ENCODE measurements around the gene NAB2.
"Not testable (repeated sequence)": the region's sequence is repeated elsewhere in the genome, so short reads cannot be mapped to it uniquely, and the experiment has no call there.

NAB2 gene

DNA sequence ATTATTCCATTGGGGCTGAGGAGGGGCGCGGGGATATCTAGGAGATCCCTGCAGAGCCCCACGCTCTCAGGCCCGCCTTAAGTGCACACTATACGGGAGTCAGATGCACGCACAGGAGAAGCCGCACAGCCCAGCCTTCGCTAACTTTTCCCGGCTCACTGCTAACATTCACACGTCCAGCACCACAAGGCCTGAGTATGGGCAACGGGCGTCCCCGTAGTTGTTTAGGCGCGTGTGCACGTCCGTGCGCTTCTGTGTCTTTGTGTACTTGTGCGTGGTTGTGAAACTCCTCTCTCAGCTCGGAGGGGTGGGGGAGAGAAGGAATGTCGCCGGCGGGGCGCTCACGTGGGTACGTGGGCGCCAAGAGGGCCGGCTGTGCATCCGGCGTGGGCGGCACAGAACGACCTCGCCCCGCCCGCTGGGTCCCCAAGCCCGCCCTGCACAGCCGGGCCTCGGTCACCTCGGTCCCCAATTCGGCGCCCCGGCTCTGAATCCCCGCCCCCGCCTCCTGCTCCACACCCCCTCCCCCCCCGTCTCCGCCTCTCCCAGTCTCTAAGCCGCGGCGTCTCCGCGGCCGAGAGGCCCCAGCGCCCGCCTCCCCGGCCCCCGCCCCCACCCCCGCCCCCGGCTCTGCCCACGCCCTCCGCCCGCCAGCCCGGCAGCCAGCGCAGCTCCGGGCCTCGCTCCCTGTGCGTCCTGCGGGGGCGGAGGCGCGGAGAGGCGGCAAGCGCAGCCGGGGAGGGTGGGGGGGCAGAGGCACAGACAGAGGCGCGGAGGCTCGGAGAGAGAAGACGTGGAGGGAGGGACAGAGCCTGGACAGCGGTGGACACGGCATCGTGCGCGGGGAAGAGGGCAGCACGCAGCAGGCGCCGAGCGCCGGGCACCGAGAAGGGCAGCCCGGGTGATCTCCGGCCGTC, at the start of gene NAB2:
NAB2 (plus strand) TSS at position 761 of the 917 bp plus-strand sequence. CDS start 158 bp downstream, outside the sequence.
- DNase-seq (ENCODE audit: low read depth in 2 of 2): peak; percentile 87 to 95

DNA sequence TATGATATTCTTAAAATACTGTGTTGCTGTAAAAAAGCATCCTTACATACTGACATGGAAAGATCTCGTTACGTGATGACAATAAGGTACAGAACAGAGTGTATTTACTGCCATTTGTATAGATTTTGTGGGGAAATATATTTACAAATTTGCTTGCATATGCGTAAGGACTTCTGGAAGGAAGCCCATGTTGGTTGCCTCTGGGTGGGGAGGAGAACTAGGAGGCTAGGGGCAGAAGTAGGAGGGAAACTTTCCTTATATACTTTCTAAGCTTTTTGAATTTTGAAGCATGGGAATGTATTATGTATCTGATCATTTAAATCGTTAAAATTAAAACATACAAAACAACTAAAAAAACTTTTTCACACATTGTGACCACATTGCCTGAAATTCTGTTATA, 48.7 kb upstream of the NAB2 start:
- no peak for DNase-seq (ENCODE audit: low read depth in 2 of 2)

DNA sequence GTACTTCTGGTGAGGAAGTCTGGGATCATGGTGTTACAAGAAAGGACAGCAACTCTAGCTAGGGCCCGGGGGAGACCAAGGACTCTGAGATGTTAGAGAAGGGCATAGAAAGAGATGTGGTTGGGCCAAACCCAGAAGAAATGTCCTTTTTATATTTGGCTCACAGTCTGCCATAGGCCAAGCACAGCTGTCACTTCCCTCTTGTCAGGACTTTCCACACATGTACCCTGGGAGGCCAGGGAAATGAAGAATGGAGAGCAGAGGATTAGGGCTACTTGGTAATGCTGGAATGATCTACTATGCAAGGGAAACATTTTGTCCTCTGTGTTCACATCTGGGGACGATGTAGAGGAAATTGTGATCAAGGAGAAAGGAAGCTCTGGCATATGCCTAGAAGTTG, 48.2 kb upstream of the NAB2 start:
- no peak for DNase-seq (ENCODE audit: low read depth in 2 of 2)

GRCh38 chr12:57042695-57043094, 46.2 kb upstream of the NAB2 start:
- DNase-seq (ENCODE audit: low read depth in 2 of 2): no peak

- no peak for DNase-seq (ENCODE audit: low read depth in 2 of 2)
These were observed 44.4 kb upstream of the NAB2 start for GRCh38 chr12:57044468-57044867.

DNA sequence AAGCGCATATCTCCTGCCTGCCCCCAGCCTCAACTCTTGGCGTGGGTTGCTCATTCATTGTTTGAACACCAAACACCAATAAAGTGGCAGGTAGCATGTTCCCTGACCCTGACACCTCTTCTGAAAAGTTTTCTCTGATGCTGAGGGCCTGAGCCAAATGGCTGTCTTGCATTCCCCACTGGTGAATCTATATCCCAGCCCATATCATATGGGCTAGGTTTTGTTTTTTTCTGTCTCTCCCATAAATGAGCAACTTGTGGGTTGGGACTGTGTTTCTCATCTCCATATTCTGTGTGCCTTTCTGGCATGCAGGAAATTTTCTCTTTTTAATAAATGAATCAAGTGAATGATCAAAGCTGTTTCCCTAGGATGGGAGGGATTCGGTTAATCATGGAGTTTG, 44.0 kb upstream of the NAB2 start:
- no peak for DNase-seq (ENCODE audit: low read depth in 2 of 2)

DNA sequence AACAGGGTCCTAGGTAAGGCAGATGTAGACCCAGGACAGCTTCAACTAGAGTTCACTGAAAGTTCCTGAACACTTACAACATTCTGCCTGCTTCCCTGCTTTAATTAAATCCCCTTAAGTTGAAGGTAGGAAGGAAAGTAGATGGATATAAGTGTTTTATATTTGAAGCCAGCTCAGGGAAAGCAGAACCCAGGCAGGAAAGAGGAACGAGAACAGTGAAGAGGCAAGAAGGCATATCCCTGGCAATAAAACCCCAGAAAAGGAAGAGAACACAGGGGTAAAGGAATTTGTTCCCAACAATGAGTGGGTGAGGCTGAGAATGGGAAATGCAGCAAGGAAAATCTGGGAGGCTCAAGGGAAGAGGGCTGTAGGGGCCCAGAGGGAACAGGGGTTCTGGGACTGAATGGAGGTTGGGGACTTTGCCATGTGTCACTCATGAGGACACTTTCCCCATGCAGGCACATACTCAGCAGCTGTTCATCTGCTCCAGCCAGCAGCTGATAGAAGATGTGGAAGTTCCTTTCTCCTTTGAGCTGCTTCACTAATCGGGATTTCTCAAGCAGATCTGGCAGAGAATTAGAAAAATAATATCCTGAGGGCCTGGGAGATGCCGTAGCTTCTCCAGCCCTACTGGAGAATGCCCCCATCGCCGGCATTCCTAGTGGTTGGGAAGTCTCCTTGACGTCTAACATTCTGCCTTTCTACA, 42.7 kb upstream of the NAB2 start:
- no peak for DNase-seq (ENCODE audit: low read depth in 2 of 2)

DNA sequence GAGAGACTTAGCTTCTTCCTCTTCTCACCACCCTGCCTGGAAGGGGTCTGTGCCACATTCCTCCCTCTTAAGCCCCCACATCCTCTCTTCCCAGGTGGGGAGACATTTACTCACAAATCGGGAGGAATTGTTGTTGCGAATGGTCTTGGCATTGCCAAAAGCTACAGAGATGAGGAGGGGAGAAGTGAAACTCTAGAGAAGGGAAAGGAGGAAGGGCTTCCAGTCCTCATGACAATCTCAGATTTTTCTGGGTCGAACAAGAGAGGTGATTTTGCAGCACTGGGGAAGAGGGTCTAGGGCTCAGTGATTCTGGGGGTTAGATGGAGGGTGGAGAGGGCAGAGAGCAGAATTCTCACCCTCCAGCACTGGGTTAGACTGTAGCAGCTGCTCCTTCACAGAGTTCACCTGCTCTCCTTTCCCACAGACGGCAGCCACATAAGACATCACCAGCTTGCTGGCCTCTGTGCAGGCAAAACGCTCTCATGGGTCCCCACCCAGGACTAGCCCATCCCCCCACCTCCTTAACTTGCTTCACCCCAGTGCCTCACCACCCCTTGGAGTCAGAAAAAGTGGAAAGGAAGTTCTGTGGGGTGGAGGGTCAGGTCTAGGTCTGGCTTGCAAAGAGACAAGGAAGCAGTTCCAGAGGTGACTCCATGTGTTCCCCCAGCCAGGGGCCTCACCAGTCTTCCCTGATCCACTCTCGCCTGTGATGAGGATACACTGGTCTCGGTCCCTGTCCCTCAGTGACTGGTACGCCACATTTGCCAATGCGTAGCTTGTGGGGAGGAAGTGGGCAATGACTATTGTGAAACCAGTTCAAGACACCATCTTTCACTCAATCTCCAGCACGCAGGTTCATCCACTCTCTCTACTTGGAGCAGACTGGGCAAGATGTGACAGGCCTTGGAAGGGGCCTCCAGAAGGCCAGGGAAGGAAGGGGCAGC, 41.7 kb upstream of the NAB2 start:
- DNase-seq (ENCODE audit: low read depth in 2 of 2): no peak

- no peak for DNase-seq (ENCODE audit: low read depth in 2 of 2)
These were observed 40.9 kb upstream of the NAB2 start for GRCh38 chr12:57047981-57048380.

DNA sequence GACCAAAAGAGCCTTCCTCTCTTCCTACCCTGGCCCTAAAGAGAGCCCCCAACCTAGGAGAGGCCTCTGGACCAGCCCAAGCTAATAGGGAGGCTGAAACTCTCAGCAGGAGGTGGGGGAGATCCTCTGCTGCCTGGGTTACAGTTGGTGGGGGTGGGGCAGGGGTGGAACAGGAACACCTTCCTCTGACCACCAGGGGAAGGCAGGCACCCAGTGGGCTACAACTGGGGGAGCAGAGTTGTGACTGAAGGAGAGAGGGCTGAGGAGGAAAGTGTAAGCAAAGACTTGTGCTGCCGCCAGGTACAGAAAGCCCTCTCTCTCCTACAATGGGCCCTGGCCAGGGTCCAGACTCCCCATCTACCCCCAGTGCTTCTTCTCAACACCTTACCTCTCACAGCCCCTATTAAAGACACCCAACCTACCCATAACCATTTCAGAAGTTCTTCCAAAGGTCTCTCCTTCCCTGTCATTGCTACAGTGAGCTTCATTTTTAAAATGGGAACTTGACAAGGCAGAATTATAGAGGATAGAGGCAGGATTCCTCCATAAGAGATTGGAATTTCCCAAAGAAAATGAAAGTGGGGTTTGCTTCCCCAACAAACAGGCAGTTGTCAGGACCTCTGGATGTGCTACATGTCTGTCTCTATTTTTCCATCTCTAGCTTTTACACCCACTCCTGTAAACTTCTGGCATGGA, 40.3 kb upstream of the NAB2 start:
- DNase-seq (ENCODE audit: low read depth in 2 of 2): no peak

GRCh38 chr12:57049119-57049446, 39.8 kb upstream of the NAB2 start:
- no peak for DNase-seq (ENCODE audit: low read depth in 2 of 2)

GRCh38 chr12:57049890-57050289, 39.0 kb upstream of the NAB2 start, which contains the start of gene MYO1A:
TSS of gene MYO1A (minus strand) at chr12:57050129. CDS start at chr12:57048323, 1,806 bp downstream.
- no peak for DNase-seq (ENCODE audit: low read depth in 2 of 2)

- no peak for DNase-seq (ENCODE audit: low read depth in 2 of 2)
These were observed 37.9 kb upstream of the NAB2 start for GRCh38 chr12:57051011-57051410.

- DNase-seq (ENCODE audit: low read depth in 2 of 2): not testable (repeated sequence)
These were observed 35.8 kb upstream of the NAB2 start for GRCh38 chr12:57053146-57053545.

- DNase-seq (ENCODE audit: low read depth in 2 of 2): not testable (repeated sequence)
These were observed 35.0 kb upstream of the NAB2 start for GRCh38 chr12:57053901-57054300.

DNA sequence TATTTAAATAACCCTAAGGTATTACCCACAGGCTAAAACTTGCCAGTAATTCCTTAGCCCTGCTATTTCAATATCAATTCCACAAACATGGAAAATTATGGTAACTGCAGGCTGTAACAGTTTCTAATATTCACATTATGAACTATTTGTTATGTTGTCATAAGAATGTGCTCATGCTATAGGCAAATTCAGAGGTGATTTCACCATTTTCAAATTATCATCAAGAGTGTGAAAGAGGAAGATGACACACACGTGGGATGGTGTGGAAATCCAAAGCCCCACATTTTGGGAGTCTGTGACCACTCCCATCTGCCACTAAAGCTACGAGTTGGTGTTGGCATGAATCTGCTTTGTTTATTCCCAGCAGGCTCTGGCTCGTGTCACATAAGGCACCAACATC, 33.1 kb upstream of the NAB2 start:
- DNase-seq (ENCODE audit: low read depth in 2 of 2): no peak

DNA sequence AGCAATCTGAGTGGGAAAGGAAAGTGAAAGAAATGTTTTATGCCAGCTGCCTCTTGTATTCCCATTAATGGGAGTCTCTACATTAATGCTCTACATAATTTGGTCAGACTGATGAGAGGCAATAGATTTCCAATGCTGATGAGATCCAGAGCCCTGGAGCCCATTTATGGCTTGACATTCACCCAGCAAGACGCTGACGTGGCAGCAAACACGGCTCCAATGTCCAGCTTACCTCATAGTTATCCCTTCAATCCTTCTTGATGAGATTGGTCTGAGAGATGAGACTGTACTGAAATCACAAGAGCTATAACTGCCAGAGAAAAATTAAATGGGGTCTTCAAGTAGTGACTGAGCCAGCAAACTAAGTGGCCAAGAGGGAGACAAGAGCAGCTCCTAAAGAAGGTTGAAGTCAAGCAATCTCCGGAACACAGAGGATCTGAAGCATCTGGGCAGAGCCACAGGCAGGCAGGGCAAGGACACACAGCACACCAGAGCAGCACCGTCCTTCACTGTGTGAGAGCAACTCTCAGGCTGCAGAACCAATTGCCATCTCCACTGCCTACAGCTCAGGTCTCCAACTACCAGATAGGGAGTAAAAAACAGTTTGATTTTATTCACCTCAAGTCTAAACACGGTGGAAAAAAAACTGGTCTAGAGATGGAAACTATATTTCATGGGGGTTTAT, 31.7 kb upstream of the NAB2 start:
- no peak for DNase-seq (ENCODE audit: low read depth in 2 of 2)

DNA sequence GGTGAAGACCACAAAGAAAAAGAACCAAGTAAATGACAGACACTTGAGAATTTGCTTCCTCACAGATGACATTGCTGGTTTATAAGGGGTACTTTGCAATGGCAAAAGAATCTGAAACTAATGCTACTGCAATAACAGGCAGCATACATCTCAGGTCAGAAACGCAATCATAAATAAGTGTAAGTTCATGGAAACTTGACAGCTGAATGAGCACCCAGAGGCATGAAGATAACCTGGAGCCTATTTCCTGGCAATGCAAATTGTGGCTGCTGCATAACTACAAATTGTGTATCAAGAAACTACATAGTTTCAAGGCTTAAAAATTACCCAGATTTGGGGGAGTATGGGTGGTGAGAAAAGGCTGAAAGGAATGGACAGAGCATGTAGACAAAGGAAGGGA, 30.5 kb upstream of the NAB2 start:
- DNase-seq (ENCODE audit: low read depth in 2 of 2): no peak

DNA sequence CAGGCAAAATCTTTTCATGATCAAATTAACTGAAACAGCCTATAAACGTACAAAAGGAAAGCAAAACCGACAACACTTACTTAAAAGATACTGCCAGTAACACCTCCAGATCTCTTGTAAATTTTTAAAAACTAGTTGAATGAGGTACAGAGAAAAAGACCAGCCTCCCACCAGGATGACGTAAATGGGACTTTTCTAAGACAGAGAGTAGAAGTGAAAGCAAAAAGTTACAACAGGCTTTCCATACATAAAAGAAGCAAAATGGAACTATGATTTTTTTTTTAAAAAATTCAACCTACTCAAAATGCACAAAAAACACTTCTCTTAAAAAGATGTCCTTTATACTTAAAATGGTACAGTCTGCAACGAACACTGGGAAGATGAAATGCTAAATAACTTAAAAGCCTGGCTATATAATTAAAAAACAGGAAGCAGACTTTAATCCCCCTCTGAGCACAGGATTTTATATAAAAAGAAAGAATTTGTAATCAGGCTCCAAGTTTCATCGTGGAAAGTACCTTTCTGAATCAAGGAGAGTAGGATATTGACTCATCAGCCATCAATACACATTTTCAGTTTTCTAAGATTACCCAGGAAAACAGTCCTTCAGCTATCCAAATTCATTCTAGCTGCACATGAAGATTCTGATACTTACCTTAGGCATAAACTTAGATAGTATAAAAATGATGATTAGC, 24.8 kb upstream of the NAB2 start:
- DNase-seq (ENCODE audit: low read depth in 2 of 2): no peak

DNA sequence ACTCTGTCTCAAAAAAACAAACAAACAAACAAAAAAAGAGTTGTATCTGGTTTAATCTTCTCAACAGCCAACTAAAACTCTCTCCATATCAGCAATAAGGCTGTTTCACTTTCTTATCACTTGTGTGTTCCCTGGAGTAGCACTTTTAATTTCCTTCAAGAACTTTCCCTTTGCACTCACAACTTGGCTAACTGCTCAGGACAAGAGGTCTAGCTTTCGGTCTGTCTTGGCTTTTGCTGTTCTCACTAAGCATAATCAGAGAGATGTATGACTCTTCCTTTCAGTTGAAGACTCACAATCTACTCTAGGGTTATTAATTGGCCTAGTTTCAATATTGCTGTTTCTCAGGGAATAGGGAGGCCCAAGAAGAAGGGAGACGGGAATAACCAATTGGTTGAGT, 22.7 kb upstream of the NAB2 start:
- DNase-seq (ENCODE audit: low read depth in 2 of 2): no peak
